Stimulated activated CD4-positive, alpha-beta T cell treated with anti-CD3 and anti-CD28 coated beads, Interleukin-2, amount 100 ng/mL, for 4 hours (primary cell): ENCODE data around the gene LIPC.
"Not testable (repeated sequence)": the region's sequence is repeated elsewhere in the genome, so short reads cannot be mapped to it uniquely, and the experiment has no call there.

Source experiments
- DNase-seq: peaks from one replicate; pipeline ENCODE4 v3.0.0-alpha.2; 2020; ENCODE audit warnings: low read depth

LIPC gene

GRCh38 chr15:58585693-58586443, 154.1 kb downstream of the LIPC start:
- no peak for DNase-seq

DNA sequence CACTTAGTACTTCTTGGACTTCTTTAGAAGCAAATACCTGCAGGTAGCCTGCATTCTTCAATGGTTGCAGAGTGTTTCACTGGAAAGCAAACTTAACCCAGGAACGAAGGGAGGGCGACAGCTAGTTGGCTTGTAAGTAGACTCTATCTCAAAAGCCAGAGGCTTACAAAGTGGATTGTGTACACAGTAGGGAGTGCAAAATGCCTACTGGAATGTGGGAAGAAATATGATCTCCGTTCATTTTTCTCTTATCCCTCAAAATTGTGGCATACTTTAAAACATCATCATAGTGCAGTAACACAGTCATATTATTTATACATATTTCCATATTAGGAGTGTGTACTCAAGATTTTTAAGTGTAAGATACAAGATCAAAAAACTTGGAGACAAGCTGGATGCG, 155.7 kb downstream of the LIPC start:
- DNase-seq: no peak

DNA sequence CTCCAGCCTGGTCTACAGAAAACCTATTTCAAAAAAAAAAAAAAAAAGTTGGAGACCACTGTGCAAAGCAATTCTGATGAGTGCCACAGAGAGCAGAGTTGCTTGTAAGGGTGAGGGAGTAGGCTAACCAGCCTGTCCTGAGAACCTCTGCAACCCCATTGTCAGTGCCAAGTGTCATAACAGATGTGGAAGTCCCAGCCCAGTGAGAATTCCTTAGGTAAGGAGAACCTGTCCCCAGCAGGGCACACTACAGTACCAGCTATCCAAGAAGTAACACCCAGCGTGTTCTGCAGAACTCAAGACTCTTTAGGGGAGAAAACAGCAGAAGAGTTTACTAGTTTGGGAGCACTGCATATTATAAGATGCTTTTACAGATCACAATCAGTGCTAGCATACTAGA, 156.3 kb downstream of the LIPC start:
- DNase-seq: no peak

GRCh38 chr15:58589047-58589446, 157.3 kb downstream of the LIPC start:
- no peak for DNase-seq

GRCh38 chr15:58590236-58590635, 158.4 kb downstream of the LIPC start:
- DNase-seq: no peak

GRCh38 chr15:58590926-58591325, 159.1 kb downstream of the LIPC start:
- no peak for DNase-seq

GRCh38 chr15:58593870-58594269, 162.1 kb downstream of the LIPC start:
- no peak for DNase-seq

DNA sequence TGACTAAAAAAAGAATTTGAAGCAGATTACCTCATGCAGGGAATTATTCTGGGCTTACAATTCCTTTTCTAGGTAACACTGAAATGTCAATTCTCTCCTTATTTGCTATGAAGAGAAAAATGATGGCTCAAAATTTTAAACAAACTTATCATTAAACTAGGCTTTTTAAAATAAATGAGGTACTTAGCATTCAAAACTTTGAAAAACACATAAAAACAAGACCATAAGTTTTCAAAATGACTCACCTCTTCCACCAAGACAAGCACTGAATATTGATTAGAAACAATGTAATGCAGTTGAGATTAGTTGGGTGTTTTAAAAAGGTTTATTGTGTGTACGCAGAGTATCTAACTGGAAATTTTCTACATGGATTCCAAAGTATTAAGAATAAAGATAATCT, 163.1 kb downstream of the LIPC start:
- no peak for DNase-seq

DNA sequence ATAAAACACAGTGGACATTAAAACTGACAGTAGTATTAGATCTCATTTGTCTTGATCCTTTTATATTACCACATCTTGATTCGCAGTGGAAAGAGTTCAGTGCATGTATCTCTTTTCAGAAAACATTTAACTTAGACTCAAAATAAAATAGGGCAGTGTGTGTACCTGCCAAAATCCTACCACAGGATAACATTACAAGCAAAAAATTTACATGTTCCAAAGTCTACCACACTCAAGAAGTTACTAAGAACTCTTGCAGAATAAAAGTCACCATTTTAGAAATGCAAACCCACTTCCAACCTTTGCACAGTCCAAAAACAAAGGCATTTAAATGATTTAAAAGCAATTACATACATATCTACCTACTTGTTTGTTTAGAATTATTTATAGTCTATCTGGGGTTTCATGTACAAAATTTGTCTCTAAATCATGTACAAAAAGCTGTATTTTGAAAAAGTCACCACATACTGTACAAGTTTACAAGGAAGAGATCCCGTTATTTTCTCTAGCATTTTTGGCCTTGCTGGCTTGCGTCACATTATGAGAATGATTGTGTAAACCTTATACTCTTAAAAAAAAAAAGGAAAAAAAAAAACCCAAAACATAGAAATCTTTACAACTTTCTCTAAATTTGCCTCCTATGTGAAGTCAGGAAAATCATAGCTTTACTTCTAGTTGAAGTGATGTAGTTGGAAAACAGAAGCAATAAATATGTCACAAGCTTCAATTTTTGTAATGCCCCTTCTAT, 163.9 kb downstream of the LIPC start:
- no peak for DNase-seq

DNA sequence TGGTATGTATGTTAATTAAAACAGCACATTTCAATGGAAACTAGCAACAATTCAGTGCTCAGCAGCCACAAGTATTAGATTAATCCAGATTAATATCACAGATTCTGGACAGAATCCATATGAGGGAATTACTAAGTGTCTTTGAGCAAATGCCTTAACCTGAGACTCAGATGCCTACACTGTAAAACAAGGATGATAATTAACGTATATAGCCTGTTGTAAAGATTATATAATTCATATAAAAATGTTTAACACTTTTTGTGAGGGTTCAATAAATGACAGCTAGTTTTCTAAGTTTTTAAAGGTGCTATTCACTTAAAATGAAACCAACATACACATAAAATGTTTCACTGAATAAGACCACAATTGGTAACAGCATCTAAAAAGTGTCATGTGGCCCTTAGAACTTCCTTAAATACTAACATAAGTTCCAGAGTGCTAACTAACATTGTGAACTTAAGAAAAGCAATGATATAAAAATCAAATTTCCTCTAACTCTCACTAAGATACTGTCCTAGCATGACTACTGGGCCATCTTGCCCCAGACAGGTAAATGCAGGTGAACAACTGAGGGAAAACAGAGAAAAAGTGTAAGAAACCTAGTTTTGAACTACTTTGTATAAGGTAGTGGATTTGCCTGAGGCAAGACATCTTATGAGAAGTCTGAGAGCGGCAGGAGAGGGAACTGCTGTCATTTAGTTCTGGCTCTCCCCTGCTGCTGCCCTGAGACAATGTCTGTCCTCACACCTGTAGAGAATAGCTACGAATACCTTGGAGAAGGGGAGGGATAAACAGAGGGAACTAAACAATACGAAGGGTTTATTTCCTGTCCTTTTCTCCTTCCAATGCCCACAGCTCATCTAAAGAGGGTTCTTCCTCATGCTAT, 166.4 kb downstream of the LIPC start:
- DNase-seq: no peak

DNA sequence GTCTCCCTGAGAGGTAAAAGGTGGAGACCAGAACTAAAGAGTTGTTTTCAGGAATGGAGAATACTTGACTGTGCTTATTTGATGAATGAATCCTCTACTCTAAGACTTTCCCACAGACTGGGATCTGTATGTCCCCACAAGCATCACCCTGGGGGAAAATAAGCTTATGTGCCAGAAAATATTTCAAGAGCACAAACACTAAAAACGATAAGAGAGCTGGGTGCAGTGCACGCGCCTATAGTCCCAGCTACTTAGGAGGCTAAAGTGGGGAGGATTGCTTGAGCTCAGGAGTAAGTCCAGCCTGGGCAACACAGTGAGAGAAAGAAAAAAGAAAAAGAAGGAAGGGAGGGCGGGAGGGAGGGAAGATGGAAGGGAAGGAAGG, 167.0 kb downstream of the LIPC start:
- no peak for DNase-seq

DNA sequence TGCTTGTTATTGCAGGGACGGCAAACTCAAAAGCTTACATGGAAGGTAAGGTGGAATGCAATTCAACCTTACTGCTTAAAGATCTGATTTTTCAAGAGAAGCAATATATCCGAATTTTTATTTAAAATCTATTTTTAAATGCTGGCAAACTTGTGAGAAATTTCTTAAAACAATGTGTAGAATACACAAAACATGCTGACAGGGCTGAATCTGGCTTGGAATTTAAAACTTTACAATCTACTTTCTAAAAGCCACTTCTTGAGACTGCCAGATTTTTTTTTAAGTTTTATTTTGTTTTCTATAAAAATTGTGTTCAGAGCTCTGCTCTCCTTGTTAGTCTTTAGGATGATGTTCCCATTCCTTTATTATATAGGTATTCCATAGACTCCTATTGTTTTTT, 171.0 kb downstream of the LIPC start:
- no peak for DNase-seq

DNA sequence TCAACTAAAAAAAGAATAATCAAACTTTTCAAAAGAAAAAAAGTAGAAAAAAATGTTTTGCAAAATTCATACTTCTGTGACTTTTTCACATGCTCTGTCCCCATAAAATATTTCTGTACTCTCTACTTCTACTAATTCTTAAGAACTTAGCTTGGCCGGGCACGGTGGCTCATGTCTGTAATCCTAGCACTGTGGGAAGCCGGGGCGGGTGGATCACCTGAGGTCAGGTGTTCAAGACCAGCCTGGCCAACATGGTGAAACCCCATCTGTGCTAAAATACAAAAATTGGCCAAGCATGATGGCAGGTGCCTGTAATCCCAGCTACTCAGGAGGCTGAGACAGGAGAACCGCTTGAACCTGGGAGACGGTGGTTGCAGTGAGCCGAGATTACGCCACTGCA, 172.1 kb downstream of the LIPC start:
- DNase-seq: not testable (repeated sequence)

GRCh38 chr15:58604455-58604923, 172.7 kb downstream of the LIPC start:
- DNase-seq: no peak

DNA sequence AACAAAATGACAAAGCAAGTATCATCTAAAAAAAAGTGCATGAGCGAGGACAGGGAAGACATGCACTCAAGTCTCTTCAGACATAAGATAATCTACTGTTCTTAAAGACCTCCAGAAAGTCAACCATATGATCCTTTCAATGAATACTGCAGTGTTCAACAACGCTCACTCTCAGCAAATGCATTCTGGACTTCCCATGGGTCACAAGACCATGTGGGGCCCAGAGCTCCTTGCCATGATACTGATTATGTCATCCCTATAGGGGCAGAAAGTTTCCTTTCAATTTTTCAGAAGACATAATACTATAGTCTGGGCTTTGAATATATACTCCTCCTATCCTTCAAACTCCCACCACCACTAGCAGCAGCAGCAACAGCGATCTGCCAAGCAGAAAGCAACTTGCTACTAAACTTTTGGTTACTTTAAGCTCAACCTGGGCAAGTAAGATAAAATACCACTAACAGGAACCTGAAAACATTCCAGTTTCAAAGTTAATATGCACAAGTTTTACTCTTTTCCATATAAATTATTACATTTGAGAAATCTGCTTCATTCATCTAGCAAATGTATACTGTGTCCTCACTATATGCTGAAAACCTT, 174.2 kb downstream of the LIPC start:
- DNase-seq: no peak

DNA sequence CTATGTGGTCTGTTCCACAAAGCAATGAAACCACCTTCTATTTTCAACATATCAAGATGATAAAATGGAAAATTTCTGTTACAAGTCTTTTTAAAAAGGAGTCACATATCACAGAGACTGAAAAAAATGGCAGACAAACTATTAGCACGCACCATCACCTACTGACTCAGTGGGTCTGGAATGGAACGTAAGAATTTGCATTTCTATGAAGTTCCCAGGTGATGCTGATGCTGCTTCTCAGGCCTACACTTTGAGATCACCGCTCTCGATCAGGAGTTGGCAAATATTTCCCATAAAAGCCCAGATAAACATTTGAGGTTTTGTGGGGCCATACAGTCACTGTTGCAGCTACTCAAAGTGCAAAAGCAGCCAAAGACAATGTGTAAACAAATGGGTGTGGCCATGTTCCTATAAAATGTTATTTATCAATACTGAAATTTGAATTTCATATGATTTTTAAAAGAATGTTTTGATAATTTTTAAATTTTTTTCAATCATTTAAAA, 174.8 kb downstream of the LIPC start:
- no peak for DNase-seq

DNA sequence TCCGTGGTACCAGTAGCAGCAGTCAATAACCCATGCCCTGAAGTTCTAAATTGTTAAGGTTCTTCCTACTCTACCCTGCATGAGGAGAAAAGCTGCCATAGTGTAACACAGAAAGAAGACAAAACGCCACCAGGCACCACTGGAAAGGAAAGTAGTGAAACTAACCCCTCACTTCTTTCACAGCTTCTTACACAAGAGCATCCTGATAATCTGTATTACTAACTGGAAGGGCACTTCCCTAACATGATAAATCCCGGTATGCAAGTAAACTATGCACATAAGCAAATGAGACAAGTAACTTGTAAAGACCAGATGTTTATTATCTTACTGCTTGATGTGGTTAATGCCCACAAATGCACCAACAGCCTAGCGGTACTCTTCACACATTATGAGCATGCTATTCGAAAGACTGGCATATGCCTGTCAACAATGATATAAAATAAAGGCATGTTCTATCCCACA, 176.4 kb downstream of the LIPC start:
- DNase-seq: no peak

GRCh38 chr15:58608711-58609110, 176.9 kb downstream of the LIPC start:
- no peak for DNase-seq

DNA sequence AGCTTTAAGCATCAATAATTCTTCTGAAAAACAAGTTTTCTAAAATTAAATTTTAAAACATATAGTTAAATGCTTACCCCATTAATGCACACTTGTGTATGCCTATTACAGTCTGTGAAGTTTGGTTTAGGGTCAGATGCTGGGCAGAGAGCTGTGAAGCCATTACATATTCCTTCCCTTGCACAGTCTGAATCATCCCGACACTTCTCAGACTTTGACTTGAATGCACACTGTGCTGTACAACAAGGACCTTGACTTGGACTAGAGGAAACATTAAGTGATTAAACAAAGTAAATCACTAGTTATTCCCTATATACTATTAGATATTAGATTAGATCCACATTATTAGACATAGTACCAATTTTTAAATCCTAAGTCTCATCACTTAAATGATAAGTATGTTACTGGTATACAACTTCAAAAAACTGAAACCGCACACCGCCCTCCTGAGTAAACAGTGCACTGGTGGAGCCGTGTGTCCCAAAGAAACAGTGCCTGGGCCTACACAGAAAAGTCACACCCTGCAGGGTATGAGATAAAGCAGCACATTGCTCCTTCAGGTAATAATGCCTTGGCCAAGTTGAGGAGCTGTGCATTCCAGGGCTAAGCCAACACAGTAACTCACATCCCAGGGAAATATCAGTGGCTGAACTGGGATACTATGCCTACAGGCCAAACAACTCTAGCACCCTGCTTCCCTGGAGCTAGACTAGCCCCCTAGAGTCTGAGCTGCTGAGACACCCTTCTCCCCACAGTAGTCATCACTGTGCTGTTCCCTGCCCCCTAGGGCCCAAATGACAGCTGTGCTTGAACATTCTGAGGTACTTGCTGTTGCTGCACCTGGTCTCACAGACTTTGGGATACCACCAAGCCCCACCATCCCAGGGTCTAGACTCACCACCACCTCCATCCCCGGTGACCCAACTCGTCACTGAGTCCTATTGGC, 180.2 kb downstream of the LIPC start:
- no peak for DNase-seq

DNA sequence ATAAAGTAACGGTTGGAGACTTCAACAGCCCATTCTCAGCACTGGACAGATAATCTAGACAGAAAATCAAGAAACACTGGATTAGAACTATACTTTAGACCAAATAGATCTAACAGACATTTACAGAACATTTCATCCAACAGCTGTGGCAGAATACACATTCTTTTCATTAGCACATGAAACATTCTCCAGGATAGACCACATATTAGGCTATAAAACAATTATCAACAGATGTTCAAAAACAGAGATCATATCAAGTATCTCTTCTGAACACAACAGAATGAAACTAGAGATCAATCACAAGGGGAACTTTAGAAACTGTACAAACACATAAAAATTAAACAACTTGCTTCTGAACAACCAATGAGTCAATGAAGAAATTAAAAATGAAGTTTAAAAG, 184.4 kb downstream of the LIPC start:
- DNase-seq: no peak
